ENCODE data around the gene EYS. TPM values are rescaled to one million over a fixed set of nuclear protein-coding genes. Genes with fewer than 3 reads are reported as not detected.

The EYS gene
- total and polyA plus RNA-seq, 8 donors, result 0.03 to 0.25 (median 0.13) TPM

DNA sequence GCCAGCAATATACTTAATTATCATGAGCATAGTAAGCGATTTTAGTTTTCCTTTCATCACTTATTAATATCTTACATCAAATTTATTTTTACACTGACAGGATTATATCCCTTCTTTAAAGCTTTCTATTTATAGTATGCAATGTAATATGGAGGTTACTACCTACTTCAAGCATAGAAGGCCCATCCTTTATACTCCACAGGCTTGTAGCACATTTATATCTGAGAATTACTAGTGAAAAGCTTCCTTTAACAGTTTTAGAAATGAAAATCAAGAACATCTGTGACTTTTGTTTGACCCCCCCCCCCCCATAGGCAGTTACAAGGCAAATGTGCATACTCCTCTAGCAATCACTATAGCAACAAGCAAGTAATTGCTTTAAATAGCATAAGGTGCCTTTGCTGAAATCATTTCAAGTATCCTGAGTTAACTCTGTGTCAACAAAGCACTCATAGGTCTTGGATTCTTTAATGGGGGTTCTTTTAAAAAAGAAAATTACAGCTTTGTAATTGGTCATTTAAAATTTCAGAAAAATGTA lies 1153.7 kb downstream of the EYS start:
- FAIRE-seq (no peak), DNase-seq (no peak), ATAC-seq (no peak)
- H3K4me3 ChIP-seq, result no peak overlapping the region
- H3K36me3 ChIP-seq, result no peaks in the 10 kb centered on the region
- no peak overlapping the region for H3K27ac ChIP-seq
- no peaks in the 10 kb centered on the region for H3K27me3 ChIP-seq
- intact Hi-C loops (cut with DNase I), result no loop called here
- WGBS, 2 donors, result 53 to 79% methylated on average over 1 of the region's 1 CpG
- no peaks in the 10 kb centered on the region for H3K4me1 ChIP-seq
- no peaks in the 10 kb centered on the region for H3K9me3 ChIP-seq
- TF ChIP-seq CTCF (IDR thresholded peaks at IDR 0.05), result no peak

- H3K27ac ChIP-seq, result no peak overlapping the region
Measured at GRCh38 chr6:64547594-64548268, 1159.3 kb downstream of the EYS start.

DNA sequence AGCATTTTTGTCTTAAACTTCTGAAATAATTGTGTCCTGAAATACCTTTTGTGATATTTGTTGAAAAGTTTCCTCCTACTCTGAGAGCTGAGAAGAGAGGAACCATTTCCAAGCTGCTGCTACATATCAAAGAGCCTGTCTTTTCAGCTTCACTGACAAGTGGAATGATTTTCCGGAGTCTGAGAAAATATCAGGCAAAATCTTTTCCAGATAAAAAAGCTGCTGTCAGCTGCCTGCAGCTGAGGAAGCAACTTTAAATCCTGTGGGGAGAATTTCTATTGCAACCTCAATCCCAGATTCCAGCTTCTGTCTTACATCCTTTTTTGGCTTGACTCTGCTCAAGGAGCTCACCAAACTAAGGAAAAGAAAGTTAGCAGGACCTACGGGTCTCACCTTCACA lies 1167.1 kb downstream of the EYS start:
- intact Hi-C loops (cut with DNase I), result no loop called here
- FAIRE-seq (no peak), DNase-seq (no peak), ATAC-seq (no peak)
- Histone ChIP-seq H3K9me3 (no peaks in the 10 kb centered on the region), H3K36me3 (no peaks in the 10 kb centered on the region), H3K4me1 (no peaks in the 10 kb centered on the region), H3K4me3 (no peak overlapping the region), H3K27ac (no peak overlapping the region), H3K27me3 (no peaks in the 10 kb centered on the region)
- TF ChIP-seq CTCF (IDR thresholded peaks at IDR 0.05), result no peak
- WGBS, 2 donors, result 23 to 25% methylated on average over 2 of the region's 2 CpGs

More at GRCh38 chr6:64547594-64548268, 1159.3 kb downstream of the EYS start:
- intact Hi-C loops (cut with DNase I), result no loop called here
- WGBS, 2 donors, result 83 to 87% methylated on average over 19 to 20 of the region's 20 CpGs
- no peak overlapping the region for H3K4me3 ChIP-seq
- FAIRE-seq (no peak), DNase-seq (peak in 1 of 6 donors; percentile 37), ATAC-seq (no peak)
- no peaks in the 10 kb centered on the region for H3K4me1 ChIP-seq
- no peaks in the 10 kb centered on the region for H3K27me3 ChIP-seq
- H3K9me3 ChIP-seq, result no peaks in the 10 kb centered on the region
- TF ChIP-seq CTCF (IDR thresholded peaks at IDR 0.05), result no peak
- H3K36me3 ChIP-seq, result no peaks in the 10 kb centered on the region

DNA sequence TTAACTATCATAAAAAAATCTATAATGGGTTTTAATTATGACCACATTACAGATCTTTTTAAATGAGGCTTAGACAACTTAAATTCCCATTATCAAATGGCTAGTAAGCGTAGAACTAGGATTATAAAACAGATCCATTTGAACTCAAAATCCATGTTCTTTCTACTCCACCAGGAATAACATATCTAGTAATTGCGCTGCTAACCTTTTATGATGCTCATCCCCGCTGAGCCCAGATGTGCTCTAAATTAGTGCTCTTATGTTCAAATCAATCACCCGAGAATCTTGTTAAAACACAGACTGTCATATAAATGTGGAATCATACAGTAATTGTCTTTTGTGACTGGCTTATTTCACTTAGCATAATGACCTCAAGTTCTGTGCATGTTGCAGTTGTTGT lies 1168.3 kb downstream of the EYS start:
- WGBS, 2 donors, result 81 to 83% methylated on average over 4 of the region's 4 CpGs
- intact Hi-C loops (cut with DNase I), result no loop called here

More for the DNA sequence above, 1168.3 kb downstream of the EYS start:
- DNase-seq (no peak), ATAC-seq (no peak), FAIRE-seq (no peak)
- Histone ChIP-seq H3K4me3 (no peak overlapping the region), H3K27me3 (no peaks in the 10 kb centered on the region), H3K27ac (no peak overlapping the region), H3K9me3 (no peaks in the 10 kb centered on the region), H3K4me1 (no peaks in the 10 kb centered on the region), H3K36me3 (no peaks in the 10 kb centered on the region)
- no peak for TF ChIP-seq CTCF (IDR thresholded peaks at IDR 0.05)
